HepG2 (cell line): ENCODE data around the gene KRT40. TPM values are rescaled to one million over a fixed set of nuclear protein-coding genes. Genes with fewer than 3 reads are reported as not detected.

Source experiments
- ARHGAP35 ChIP-seq: sonication (generic); formaldehyde crosslinking; IDR thresholded peaks from 2 replicates; pipeline ENCODE4 v1.9.0; 2022; ENCODE audit warnings: mild to moderate bottlenecking, inconsistent platforms, moderate library complexity, missing genetic modification reagents, borderline replicate concordance
- BHLHE40 ChIP-seq: IDR thresholded peaks from 2 replicates; pipeline ENCODE4 v1.6.1; 2011; ENCODE audit warnings: low read length, improper control_type of control experiment
- IRX3 ChIP-seq: sonication (generic); formaldehyde crosslinking; IDR thresholded peaks from 2 replicates; pipeline ENCODE4 v1.8.1; 2023; ENCODE audit warnings: mild to moderate bottlenecking, low read depth, missing genetic modification reagents, borderline replicate concordance
- XBP1 ChIP-seq: sonication (generic); formaldehyde crosslinking; IDR thresholded peaks from 2 replicates; pipeline ENCODE4 v1.5.0; 2020; ENCODE audit warnings: missing genetic modification reagents
- ZNF367 ChIP-seq: sonication (generic); formaldehyde crosslinking; IDR thresholded peaks from 2 replicates; pipeline ENCODE4 v1.4.0; 2020; ENCODE audit warnings: missing genetic modification reagents, borderline replicate concordance
- ZNF720 ChIP-seq: sonication (generic); formaldehyde crosslinking; IDR thresholded peaks from 2 replicates; pipeline ENCODE4 v1.4.0; 2020; ENCODE audit warnings: missing genetic modification reagents
- ZNF782 ChIP-seq: sonication (generic); formaldehyde crosslinking; IDR thresholded peaks from 2 replicates; pipeline ENCODE4 v1.4.0; 2020; ENCODE audit warnings: missing genetic modification reagents, mild to moderate bottlenecking, borderline replicate concordance
- polyA plus RNA-seq, 8 experiments: library from polyadenylated mRNA; depleted of rRNA in 3 of 8; stranded (reverse) in 7 of 8; unstranded in 1 of 8; fragments of >200 nt; fragmentation: Illumina TruSeq in 4 of 8; extraction: Trizol in 4 of 8; gene quantifications; 2 replicates each; pipeline versions ENCODE4 v1.2.1 to v1.2.3, GENCODE V29; 2011 to 2016; ENCODE audit warnings: low read depth in 4 of 8, missing spikeins in 1 of 8, mixed read lengths in 1 of 8; ENCODE audit not compliant: insufficient read depth in 1 of 8
- total RNA-seq, 5 experiments: library from RNA; depleted of rRNA; stranded (reverse); fragments of >200 nt; fragmentation: Illumina TruSeq; extraction: Trizol; gene quantifications; 2 replicates each; pipeline ENCODE4 v1.2.3, GENCODE V29; 2016; ENCODE audit warnings: low read depth in 1 of 5
- TF ChIP-seq, protein P1 (sequence below): sonication (generic); formaldehyde crosslinking; IDR thresholded peaks from 2 replicates; pipeline ENCODE4 v1.4.0; 2020; ENCODE audit warnings: missing genetic modification reagents
- TF ChIP-seq, protein P2 (sequence below): sonication (generic); formaldehyde crosslinking; IDR thresholded peaks from 2 replicates; pipeline ENCODE4 v1.8.0; 2022; ENCODE audit warnings: missing genetic modification reagents, low read depth, mild to moderate bottlenecking, borderline replicate concordance
- TF ChIP-seq, protein P3 (sequence below): sonication (generic); formaldehyde crosslinking; IDR thresholded peaks from 2 replicates; pipeline ENCODE4 v1.8.1; 2023; ENCODE audit warnings: mild to moderate bottlenecking, moderate library complexity, missing genetic modification reagents
- TF ChIP-seq, protein P4 (sequence below): sonication (generic); formaldehyde crosslinking; IDR thresholded peaks from 2 replicates; pipeline ENCODE4 v1.4.0; 2020; ENCODE audit warnings: mild to moderate bottlenecking, missing genetic modification reagents

Gene KRT40
- total and polyA plus RNA-seq, 2 of the 13 experiments (the other 11 are each of a cell fraction or from before 2014, with no cell fraction given): not detected

DNA sequence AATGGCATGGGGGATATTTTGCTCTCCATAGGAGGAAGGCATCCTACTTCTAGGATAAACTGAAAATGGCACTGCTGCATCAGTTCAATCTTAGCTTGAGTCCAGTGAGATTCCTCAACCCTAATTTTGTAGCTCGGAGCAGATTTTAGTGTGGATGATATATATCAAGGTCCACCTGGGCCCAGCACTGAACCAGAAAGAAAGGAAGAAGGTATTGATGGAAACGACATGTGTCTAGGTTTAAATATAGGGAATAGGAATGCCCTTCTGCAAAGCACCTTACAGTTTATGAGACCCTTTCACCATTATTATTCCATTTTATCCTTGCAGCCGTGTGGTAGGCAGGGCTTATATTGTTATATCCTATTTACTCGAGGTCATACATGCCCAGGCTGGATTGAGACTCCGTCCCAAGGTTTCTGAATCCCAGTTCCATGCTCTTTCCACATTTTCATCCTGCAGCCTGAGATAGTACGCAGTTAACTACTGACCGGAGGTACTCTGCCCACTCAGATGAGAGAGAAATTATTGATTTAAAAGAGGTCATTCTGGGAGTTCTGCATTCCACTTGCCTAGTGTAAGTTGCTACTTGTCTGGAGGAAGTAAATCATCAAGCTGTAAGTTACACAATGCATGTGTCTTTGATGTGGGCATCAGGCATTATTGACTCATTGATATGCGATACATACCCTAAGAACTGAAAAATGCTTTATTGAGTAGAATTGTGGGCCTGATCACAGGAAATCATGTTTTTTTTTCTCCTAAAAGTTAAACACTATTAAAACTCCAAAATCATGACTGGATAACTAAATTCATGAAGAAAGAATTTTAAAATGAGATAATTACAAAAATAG, 27.5 kb downstream of the KRT40 start (continued):
- TF ChIP-seq, protein P1, sequence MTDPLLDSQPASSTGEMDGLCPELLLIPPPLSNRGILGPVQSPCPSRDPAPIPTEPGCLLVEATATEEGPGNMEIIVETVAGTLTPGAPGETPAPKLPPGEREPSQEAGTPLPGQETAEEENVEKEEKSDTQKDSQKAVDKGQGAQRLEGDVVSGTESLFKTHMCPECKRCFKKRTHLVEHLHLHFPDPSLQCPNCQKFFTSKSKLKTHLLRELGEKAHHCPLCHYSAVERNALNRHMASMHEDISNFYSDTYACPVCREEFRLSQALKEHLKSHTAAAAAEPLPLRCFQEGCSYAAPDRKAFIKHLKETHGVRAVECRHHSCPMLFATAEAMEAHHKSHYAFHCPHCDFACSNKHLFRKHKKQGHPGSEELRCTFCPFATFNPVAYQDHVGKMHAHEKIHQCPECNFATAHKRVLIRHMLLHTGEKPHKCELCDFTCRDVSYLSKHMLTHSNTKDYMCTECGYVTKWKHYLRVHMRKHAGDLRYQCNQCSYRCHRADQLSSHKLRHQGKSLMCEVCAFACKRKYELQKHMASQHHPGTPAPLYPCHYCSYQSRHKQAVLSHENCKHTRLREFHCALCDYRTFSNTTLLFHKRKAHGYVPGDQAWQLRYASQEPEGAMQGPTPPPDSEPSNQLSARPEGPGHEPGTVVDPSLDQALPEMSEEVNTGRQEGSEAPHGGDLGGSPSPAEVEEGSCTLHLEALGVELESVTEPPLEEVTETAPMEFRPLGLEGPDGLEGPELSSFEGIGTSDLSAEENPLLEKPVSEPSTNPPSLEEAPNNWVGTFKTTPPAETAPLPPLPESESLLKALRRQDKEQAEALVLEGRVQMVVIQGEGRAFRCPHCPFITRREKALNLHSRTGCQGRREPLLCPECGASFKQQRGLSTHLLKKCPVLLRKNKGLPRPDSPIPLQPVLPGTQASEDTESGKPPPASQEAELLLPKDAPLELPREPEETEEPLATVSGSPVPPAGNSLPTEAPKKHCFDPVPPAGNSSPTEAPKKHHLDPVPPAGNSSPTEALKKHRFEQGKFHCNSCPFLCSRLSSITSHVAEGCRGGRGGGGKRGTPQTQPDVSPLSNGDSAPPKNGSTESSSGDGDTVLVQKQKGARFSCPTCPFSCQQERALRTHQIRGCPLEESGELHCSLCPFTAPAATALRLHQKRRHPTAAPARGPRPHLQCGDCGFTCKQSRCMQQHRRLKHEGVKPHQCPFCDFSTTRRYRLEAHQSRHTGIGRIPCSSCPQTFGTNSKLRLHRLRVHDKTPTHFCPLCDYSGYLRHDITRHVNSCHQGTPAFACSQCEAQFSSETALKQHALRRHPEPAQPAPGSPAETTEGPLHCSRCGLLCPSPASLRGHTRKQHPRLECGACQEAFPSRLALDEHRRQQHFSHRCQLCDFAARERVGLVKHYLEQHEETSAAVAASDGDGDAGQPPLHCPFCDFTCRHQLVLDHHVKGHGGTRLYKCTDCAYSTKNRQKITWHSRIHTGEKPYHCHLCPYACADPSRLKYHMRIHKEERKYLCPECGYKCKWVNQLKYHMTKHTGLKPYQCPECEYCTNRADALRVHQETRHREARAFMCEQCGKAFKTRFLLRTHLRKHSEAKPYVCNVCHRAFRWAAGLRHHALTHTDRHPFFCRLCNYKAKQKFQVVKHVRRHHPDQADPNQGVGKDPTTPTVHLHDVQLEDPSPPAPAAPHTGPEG (CRISPR knock-in tag): no peak
- peak; percentile 47; the same call in 1 of the 2 replicates for TF ChIP-seq BHLHE40
- TF ChIP-seq, protein P2, sequence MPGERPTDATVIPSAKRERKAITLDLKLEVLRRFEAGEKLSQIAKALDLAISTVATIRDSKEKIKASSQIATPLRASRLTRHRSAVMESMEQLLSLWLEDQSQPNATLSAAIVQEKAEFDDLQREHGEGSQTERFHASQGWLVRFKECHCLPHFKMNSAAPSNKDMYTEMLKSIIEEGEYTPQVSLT (CRISPR knock-in tag): no peak
- TF ChIP-seq IRX3: no peak
- TF ChIP-seq ARHGAP35 (CRISPR knock-in tag): no peak
- TF ChIP-seq ZNF367 (CRISPR knock-in tag): no peak
- TF ChIP-seq, protein P3, sequence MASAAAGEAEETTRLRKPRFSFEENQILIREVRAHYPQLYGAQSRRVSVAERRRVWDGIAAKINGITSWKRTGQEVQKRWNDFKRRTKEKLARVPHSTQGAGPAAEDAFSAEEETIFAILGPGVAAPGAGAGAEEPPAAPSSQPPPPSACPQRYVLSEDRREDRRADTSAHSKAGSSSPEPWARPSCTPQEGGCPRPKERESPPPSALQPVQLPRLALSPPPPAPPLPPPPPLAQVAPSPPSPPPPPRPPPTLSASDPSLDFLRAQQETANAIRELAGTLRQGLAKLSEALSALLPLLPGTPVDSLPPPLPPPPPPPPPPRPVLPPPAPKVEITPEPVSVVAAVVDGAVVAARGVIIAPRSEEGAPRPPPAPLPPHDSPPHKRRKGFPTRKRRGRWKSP (CRISPR knock-in tag): peak; percentile 75; the same call in 1 of the 2 replicates
- TF ChIP-seq ZNF782: no peak; the same call in 1 of the 2 replicates
- TF ChIP-seq ZNF720: no peak
- TF ChIP-seq, protein P4, sequence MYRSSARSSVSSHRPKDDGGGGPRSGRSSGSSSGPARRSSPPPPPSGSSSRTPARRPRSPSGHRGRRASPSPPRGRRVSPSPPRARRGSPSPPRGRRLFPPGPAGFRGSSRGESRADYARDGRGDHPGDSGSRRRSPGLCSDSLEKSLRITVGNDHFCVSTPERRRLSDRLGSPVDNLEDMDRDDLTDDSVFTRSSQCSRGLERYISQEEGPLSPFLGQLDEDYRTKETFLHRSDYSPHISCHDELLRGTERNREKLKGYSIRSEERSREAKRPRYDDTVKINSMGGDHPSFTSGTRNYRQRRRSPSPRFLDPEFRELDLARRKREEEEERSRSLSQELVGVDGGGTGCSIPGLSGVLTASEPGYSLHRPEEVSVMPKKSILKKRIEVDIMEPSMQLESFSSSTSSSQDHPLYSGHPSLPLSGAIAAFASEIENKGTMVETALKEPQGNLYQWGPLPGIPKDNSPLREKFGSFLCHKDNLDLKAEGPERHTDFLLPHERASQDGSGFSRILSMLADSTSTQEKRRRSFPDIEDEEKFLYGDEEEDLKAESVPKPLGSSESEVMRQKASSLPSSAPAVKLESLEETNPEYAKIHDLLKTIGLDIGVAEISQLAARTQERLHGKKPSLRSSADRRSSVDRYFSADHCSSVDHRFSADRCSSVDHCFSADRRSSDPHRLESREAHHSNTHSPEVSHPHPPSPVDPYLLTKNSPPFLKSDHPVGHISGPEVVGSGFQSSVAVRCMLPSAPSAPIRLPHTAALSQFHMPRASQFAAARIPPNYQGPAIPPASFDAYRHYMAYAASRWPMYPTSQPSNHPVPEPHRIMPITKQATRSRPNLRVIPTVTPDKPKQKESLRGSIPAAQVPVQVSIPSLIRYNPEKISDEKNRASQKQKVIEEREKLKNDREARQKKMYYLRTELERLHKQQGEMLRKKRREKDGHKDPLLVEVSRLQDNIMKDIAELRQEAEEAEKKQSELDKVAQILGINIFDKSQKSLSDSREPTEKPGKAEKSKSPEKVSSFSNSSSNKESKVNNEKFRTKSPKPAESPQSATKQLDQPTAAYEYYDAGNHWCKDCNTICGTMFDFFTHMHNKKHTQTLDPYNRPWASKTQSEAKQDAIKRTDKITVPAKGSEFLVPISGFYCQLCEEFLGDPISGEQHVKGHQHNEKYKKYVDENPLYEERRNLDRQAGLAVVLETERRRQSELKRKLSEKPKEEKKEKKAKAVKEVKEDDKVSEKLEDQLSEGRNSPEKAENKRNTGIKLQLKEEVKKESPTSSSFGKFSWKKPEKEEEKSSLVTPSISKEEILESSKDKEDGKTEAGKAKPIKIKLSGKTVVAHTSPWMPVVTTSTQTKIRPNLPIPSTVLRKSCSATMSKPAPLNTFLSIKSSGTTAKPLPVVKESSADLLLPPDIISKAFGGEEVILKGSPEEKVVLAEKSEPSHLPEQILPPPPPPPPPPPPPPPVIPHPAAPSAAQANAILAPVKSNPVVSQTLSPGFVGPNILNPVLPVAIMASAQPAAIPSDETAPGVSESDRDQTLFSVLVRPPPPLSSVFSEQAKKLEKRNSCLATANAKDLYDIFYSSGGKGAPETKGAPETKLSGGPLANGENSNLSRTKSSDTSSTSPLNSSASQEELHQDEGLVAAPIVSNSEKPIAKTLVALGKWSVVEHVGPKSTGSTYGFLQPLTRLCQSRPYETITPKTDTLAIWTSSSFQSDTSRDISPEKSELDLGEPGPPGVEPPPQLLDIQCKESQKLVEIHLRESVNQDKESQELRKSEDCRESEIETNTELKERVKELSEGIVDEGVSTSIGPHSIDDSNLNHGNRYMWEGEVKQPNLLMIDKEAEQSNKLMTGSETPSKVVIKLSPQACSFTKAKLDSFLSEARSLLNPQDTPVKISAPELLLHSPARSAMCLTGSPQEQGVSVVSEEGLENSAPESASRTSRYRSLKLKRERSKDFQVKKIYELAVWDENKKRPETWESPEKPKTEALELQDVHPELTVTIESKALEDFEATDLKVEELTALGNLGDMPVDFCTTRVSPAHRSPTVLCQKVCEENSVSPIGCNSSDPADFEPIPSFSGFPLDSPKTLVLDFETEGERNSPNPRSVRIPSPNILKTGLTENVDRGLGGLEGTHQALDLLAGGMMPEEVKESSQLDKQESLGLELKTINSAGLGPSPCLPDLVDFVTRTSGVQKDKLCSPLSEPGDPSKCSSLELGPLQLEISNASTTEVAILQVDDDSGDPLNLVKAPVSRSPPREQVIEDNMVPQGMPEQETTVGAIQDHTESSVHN (CRISPR knock-in tag): no peak
- no peak for TF ChIP-seq XBP1 (CRISPR knock-in tag)
